ENCODE data around the gene ARHGEF28.

- no peak for TF ChIP-seq CTCF (IDR thresholded peaks at IDR 0.05)
- TF ChIP-seq POLR2A (IDR thresholded peaks at IDR 0.05) = no peak
Measured at GRCh38 chr5:73950441-73950873, 324.5 kb downstream of the ARHGEF28 start.
